Stimulated activated memory B cell treated with anti-CD40 and anti-IgM and Interleukin-4, amounts not matched to agents 10 μg/mL and 1 μg/mL and 100 μg/mL, for 72 hours (primary cell): ENCODE data around the gene NCOA1.

ENCODE experiments used
- ATAC-seq: fragments of 150-1000 bp; cut with Tn5 transposase; 2 replicates; pipeline ENCODE4 v1.10.0; 2021
- H3K27ac Mint-ChIP-seq: one replicate; pipeline ENCODE4 v1.8.0; 2022; ENCODE audit warnings: mild to moderate bottlenecking, mixed read lengths
- H3K27me3 Mint-ChIP-seq: one replicate; pipeline ENCODE4 v1.8.0; 2022; ENCODE audit warnings: mixed read lengths
- H3K36me3 Mint-ChIP-seq: one replicate; pipeline ENCODE4 v1.8.0; 2022; ENCODE audit warnings: mixed read lengths
- H3K4me1 Mint-ChIP-seq: one replicate; pipeline ENCODE4 v1.8.0; 2022; ENCODE audit warnings: mixed read lengths
- H3K4me3 Mint-ChIP-seq: one replicate; pipeline ENCODE4 v1.8.0; 2022; ENCODE audit warnings: mild to moderate bottlenecking, moderate library complexity, mixed read lengths
- H3K9me3 Mint-ChIP-seq: one replicate; pipeline ENCODE4 v1.8.0; 2022; ENCODE audit warnings: mixed read lengths

The NCOA1 gene

GRCh38 chr2:24490690-24491541 lies at the start of gene NCOA1:
NCOA1 (plus strand) TSS chr2:24491254; CDS start chr2:24658678, 167,424 bp downstream.
- Mint-ChIP-seq H3K27me3 (no peaks in the 10 kb centered on the region), H3K4me3 (peak within 1 kb of the TSS; percentile 99), H3K36me3 (no peaks in the 10 kb centered on the region), H3K27ac (peak within 1 kb of the TSS; percentile 95), H3K9me3 (no peaks in the 10 kb centered on the region), H3K4me1 (peaks cover 55% of the 10 kb centered on the region)
- peak; percentile 93 for ATAC-seq

DNA sequence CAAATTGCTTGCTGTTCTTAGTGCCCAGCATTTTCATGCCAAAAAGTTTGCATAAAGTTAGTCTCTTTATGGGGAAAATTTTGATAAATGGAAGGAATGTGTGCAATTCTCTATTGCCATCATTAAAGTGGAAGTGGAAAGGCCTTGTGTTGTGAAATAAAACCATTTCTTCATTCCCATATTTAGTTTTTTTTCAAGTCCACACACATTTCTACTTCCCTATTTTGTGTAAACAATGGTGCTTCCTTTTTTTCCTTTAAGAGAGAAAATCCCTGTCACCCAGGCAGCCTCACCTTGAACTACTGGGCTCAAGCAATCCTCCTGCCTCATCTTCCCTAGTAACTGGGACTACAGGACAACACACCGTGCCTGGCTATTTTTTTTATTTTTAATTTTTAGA lies 42.3 kb upstream of the NCOA1 start:
- ATAC-seq = no peak
- H3K4me3 Mint-ChIP-seq = no peak overlapping the region
- H3K27ac Mint-ChIP-seq = no peak overlapping the region
- H3K27me3 Mint-ChIP-seq = peaks cover 9% of the 10 kb centered on the region
- H3K9me3 Mint-ChIP-seq = peaks cover 6% of the 10 kb centered on the region
- peaks cover 11% of the 10 kb centered on the region for H3K36me3 Mint-ChIP-seq
- H3K4me1 Mint-ChIP-seq = no peaks in the 10 kb centered on the region

DNA sequence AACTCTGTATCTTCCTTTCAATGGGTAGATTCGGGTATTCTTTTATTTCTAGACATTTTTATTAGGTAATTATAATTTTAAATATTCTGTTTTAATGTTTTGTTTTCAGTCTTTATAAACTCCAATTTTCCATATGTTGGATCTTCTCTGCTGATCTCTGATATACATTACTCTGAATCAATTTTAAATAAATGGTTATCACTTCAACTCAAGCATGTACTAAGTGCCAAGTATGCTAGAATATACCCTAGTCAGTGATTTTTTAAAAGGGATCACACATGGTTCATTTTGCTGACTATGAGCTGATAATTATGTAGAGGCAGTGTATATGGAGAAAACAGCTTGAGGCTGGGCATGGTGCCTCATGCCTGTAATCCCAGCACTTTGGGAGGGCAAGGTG lies 41.7 kb upstream of the NCOA1 start:
- ATAC-seq = no peak
- Mint-ChIP-seq H3K4me1 (no peaks in the 10 kb centered on the region), H3K4me3 (no peak overlapping the region), H3K27me3 (peaks cover 9% of the 10 kb centered on the region), H3K36me3 (peaks cover 11% of the 10 kb centered on the region), H3K9me3 (peaks cover 6% of the 10 kb centered on the region), H3K27ac (no peak overlapping the region)

DNA sequence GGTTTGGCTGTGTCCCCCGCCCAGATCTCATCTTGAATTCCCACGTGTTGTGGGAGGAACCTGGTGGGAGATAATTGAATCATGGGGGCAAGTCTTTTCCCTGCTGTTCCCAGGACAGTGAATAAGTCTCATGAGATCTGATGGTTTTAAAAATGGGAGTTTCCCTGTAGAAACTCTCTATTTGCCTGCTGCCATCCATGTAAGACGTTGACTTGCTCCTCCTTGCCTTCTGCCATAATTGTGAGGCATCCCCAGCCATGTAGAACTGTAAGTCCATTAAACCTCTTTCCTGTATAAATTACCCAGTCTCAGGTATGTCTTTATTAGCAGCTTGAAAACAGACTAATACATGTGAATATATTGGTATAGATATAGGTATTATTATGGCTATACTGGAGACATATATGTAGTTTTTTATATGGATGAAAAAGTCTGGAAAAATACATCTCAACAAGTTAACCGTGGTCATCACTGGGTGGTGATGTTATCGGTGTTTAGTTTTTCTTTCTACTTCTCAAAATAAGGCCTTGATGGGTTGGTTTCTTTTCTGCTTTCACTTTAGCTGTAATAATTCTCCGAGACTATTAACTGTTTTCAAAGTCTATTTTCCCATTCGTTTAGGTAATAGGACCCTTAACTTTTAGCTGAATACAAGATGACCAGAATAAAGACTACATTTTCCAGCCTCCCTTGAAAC lies 39.1 kb upstream of the NCOA1 start:
- peaks cover 9% of the 10 kb centered on the region for H3K27me3 Mint-ChIP-seq
- no peaks in the 10 kb centered on the region for H3K4me1 Mint-ChIP-seq
- no peak for ATAC-seq
- no peak overlapping the region for H3K4me3 Mint-ChIP-seq
- no peak overlapping the region for H3K27ac Mint-ChIP-seq
- peaks cover 3% of the 10 kb centered on the region for H3K9me3 Mint-ChIP-seq
- peaks cover 11% of the 10 kb centered on the region for H3K36me3 Mint-ChIP-seq

GRCh38 chr2:24452502-24452885 lies 38.6 kb upstream of the NCOA1 start:
- Mint-ChIP-seq H3K36me3 (peaks cover 11% of the 10 kb centered on the region), H3K27me3 (peaks cover 9% of the 10 kb centered on the region), H3K9me3 (peaks cover 3% of the 10 kb centered on the region), H3K4me1 (no peaks in the 10 kb centered on the region), H3K4me3 (no peak overlapping the region), H3K27ac (no peak overlapping the region)
- ATAC-seq = no peak

DNA sequence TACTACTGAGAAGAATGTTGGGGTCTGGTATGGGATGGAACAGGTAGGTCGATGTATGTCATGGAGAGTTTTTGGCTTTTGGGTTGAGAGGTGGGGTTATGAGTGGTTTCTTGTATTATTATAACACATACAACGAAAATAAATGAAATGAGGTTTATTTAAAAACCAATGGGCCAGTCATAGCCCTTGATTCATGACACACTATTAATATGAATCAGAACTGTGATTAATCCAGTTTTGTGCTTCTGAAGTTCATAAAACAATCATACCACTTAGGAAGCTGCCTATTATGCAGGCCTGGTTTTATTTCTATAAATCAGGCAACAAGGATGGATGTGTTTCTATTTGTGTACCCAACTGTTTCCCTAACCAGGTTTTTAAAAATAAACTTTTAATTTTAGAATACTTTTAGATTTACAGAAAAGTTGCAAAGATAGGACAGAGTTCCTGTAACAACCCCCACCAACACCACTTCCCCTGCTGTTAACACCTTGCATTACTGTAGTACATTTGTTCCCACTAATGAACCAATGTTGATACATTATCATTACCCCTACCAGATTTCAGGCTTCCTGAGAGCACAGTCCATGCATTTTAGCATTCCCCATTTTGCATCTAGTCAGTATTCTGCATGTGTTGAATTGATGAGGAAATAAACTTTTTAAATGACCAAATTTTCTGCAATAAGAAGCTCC lies 37.5 kb upstream of the NCOA1 start:
- Mint-ChIP-seq H3K36me3 (peaks cover 8% of the 10 kb centered on the region), H3K9me3 (peaks cover 1% of the 10 kb centered on the region), H3K4me1 (no peaks in the 10 kb centered on the region), H3K27ac (no peak overlapping the region), H3K4me3 (no peak overlapping the region), H3K27me3 (peaks cover 4% of the 10 kb centered on the region)
- ATAC-seq = no peak

- no peaks in the 10 kb centered on the region for H3K27me3 Mint-ChIP-seq
- no peak overlapping the region for H3K27ac Mint-ChIP-seq
- no peak overlapping the region for H3K4me3 Mint-ChIP-seq
- H3K9me3 Mint-ChIP-seq = no peaks in the 10 kb centered on the region
- peaks cover 5% of the 10 kb centered on the region for H3K36me3 Mint-ChIP-seq
- ATAC-seq = no peak
- no peaks in the 10 kb centered on the region for H3K4me1 Mint-ChIP-seq
These were observed 36.8 kb upstream of the NCOA1 start for GRCh38 chr2:24454294-24454693.

- peak; percentile 51 for ATAC-seq
- Mint-ChIP-seq H3K27me3 (no peaks in the 10 kb centered on the region), H3K27ac (peak overlapping the region; percentile 14), H3K36me3 (no peaks in the 10 kb centered on the region), H3K4me3 (no peak overlapping the region), H3K4me1 (no peaks in the 10 kb centered on the region), H3K9me3 (no peaks in the 10 kb centered on the region)
These were observed 34.2 kb upstream of the NCOA1 start for GRCh38 chr2:24456599-24457556.

DNA sequence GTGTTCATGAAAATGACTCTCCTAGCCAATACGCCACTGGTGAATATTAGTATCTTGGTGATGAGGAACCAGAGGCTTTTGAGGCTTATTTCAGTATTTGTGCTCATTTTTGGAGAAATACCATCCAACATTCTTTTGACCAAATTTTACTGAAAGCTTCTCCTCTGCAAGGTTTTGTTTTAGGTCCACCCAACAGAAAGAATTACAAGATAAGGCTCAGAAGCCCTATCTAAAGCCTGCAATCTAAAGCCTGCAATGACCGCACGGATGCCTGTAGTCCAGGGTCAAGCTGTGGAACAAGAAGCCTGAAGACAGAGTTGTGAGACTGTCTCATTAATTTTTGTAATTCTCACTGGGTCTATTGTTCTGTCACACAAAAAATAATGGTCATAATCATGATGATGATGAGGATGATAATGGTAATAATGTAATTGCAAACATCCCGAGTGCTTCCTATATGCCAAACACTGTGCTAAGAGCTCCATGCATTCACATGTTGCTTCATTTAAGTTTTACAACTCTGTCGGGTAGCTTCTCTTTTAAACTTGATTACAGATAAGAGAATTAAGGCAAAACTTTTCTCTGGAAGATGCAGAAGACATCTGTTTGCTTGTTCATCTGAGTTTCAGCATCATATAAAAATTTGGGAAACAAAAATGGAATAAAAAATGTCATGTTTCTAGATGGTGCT lies 33.2 kb upstream of the NCOA1 start:
- H3K4me1 Mint-ChIP-seq = peaks cover 5% of the 10 kb centered on the region
- H3K27ac Mint-ChIP-seq = no peak overlapping the region
- H3K4me3 Mint-ChIP-seq = no peak overlapping the region
- no peak for ATAC-seq
- H3K9me3 Mint-ChIP-seq = no peaks in the 10 kb centered on the region
- peaks cover 5% of the 10 kb centered on the region for H3K27me3 Mint-ChIP-seq
- H3K36me3 Mint-ChIP-seq = no peaks in the 10 kb centered on the region

DNA sequence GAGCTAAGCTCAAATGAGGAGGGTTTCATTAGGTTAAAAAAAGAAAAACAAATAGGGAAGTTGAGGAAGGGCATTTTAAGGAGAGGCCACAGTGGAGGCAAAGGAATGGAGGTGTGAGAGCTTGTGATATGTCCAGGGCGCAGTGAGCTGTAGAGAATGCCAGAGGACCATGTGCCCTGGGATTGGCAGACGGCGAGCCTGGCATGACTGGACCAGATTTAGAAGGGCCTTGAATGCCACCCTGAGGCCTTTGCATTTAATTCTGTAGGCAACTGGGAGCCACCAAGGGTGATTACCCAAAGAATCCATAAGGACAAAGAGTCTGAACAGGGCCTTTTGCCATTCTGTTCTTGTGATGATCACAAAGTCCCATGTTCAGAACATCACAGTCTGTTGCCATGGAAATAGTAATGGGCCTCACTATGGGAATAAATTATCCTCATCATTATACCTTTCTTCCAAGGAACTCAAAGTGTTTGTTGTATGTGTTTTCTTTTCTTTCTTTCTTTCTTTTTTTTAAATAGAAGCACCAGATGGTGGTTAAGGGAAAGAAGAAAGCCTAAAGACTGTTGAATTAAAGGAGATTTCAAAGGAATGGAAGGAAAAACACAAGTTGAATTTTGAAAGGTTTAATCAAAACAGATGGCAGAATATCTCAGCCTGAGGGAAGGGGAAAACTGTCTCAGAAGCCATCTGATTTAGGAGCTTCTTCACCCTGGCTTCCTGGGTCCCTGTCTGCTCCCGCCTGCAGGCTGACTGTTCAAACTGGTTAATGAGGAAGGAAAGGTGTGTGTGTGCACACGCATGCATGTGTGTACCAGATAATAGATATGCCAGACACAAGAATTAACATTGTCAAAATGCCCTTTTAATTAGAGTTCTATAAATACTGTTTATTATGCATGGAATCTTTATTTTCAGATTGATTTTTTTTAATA lies 31.6 kb upstream of the NCOA1 start:
- Mint-ChIP-seq H3K27me3 (peaks cover 16% of the 10 kb centered on the region), H3K9me3 (no peaks in the 10 kb centered on the region), H3K27ac (no peak overlapping the region), H3K4me1 (peaks cover 6% of the 10 kb centered on the region), H3K36me3 (no peaks in the 10 kb centered on the region), H3K4me3 (no peak overlapping the region)
- no peak for ATAC-seq

DNA sequence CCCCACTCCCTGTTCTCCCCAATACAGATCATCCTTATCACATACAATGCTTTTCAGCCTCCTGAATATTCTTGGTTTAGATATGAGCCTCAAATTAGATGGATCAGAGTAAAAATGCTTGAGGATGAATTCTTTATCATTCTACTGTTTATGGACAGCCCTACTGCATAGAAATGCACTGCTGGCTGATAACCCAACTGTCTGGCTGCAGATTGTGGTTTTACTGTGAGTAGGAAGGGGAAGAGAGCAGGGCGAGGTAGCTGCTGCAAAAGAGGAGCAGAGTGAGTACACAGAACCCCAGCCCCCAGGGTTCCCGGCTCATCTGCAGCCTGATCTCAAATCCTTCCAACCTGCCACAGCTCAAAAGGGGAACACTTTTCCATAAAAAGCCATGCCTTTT lies 29.4 kb upstream of the NCOA1 start:
- Mint-ChIP-seq H3K27me3 (peaks cover 16% of the 10 kb centered on the region), H3K36me3 (no peaks in the 10 kb centered on the region), H3K27ac (no peak overlapping the region), H3K9me3 (no peaks in the 10 kb centered on the region), H3K4me3 (no peak overlapping the region), H3K4me1 (peaks cover 6% of the 10 kb centered on the region)
- no peak for ATAC-seq

- Mint-ChIP-seq H3K9me3 (no peaks in the 10 kb centered on the region), H3K27me3 (peaks cover 16% of the 10 kb centered on the region), H3K36me3 (no peaks in the 10 kb centered on the region), H3K4me1 (peaks cover 6% of the 10 kb centered on the region), H3K27ac (no peak overlapping the region), H3K4me3 (no peak overlapping the region)
- no peak for ATAC-seq
These were observed 27.8 kb upstream of the NCOA1 start for GRCh38 chr2:24463271-24463670.
